Stimulated activated CD4-positive, alpha-beta T cell treated with anti-CD3 and anti-CD28 coated beads, Interleukin-12 subunit alpha, Interleukin-12 subunit beta, amount 100 ng/mL, for 48 hours (primary cell): ENCODE results near the gene ZC3H12C.

ENCODE experiments used
- DNase-seq, 3 donors: peaks; one replicate each; pipeline ENCODE4 v3.0.0-alpha.2; 2020; ENCODE audit warnings: low read depth in 2 of 3, low spot score in 1 of 3

The ZC3H12C gene

GRCh38 chr11:110096496-110096895, 3.3 kb downstream of the ZC3H12C start:
- no peak for DNase-seq

GRCh38 chr11:110097459-110098012, 4.3 kb downstream of the ZC3H12C start:
- no peak for DNase-seq

GRCh38 chr11:110098645-110099044, 5.5 kb downstream of the ZC3H12C start:
- DNase-seq: no peak

- no peak for DNase-seq
Observed at GRCh38 chr11:110100476-110101240, 7.5 kb downstream of the ZC3H12C start.

GRCh38 chr11:110106713-110107274, 13.6 kb downstream of the ZC3H12C start:
- no peak for DNase-seq

GRCh38 chr11:110110854-110111253, 17.7 kb downstream of the ZC3H12C start:
- DNase-seq: no peak

GRCh38 chr11:110112457-110112856, 19.3 kb downstream of the ZC3H12C start:
- no peak for DNase-seq

GRCh38 chr11:110113505-110113904, 20.3 kb downstream of the ZC3H12C start:
- no peak for DNase-seq

- no peak for DNase-seq
Observed at GRCh38 chr11:110113973-110114372, 20.8 kb downstream of the ZC3H12C start.

- DNase-seq: no peak
Observed at GRCh38 chr11:110119317-110119716, 26.1 kb downstream of the ZC3H12C start.

GRCh38 chr11:110121204-110121603, 28.0 kb downstream of the ZC3H12C start:
- no peak for DNase-seq

- DNase-seq: no peak
Observed at GRCh38 chr11:110123003-110123402, 29.8 kb downstream of the ZC3H12C start.

GRCh38 chr11:110124605-110125004, 31.4 kb downstream of the ZC3H12C start:
- DNase-seq: no peak

GRCh38 chr11:110125632-110126031, 32.4 kb downstream of the ZC3H12C start:
- no peak for DNase-seq

- no peak for DNase-seq
Observed at GRCh38 chr11:110126936-110127335, 33.7 kb downstream of the ZC3H12C start.

- DNase-seq: no peak
Observed at GRCh38 chr11:110128161-110128560, 35.0 kb downstream of the ZC3H12C start.

- no peak for DNase-seq
Observed at GRCh38 chr11:110130642-110131238, 37.5 kb downstream of the ZC3H12C start.

- no peak for DNase-seq
Observed at GRCh38 chr11:110131386-110132123, 38.4 kb downstream of the ZC3H12C start.

GRCh38 chr11:110133160-110133559, 40.0 kb downstream of the ZC3H12C start:
- no peak for DNase-seq

- DNase-seq: no peak
Observed at GRCh38 chr11:110134110-110134509, 40.9 kb downstream of the ZC3H12C start.

- DNase-seq: no peak
Observed at GRCh38 chr11:110141812-110142211, 48.6 kb downstream of the ZC3H12C start.
